HG02884 (cell line): Measurements from ENCODE around the gene RNLS.

Experiments used
- ATAC-seq: cut with Tn5 transposase; IDR thresholded peaks from one replicate; pipeline ENCODE4 v1.9.1; 2021; ENCODE audit warnings: mild to moderate bottlenecking, moderate library complexity; ENCODE audit not compliant: unreplicated experiment

Gene RNLS

DNA sequence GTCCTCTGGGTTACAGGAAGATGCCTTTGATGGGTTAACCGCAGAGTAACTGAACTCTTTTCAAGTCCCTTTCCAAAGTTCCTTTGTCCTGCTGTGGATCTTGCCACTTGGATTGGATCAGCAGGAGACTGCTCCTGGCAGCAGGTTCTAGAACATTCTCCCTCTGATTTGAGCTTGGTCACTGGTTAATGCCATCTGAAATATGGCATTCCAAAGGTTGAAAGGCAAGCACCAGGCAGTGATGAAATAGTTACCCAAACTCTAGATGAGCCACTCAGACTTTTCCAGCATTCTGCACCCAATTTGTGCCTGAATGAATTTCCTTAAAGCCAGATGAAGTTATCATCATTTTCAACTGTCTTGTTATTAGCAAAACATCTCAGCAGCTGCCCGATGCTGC is 343.9 kb downstream of the RNLS start:
- ATAC-seq, result no peak

DNA sequence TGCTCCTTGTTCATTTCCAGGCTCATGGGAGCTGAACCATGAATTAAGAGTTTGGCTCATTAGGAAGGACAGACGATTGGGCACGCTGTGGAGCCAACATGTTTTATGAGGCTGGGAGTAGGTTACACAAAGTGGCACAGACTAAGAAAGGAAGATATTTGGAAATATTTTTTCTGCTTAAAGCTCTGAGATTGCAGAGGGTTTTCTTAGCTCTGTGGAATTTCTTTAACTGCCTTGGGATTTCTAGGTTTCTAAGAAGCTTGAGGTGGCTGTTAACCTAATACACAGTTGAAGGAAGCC is 344.6 kb downstream of the RNLS start:
- ATAC-seq, result no peak

DNA sequence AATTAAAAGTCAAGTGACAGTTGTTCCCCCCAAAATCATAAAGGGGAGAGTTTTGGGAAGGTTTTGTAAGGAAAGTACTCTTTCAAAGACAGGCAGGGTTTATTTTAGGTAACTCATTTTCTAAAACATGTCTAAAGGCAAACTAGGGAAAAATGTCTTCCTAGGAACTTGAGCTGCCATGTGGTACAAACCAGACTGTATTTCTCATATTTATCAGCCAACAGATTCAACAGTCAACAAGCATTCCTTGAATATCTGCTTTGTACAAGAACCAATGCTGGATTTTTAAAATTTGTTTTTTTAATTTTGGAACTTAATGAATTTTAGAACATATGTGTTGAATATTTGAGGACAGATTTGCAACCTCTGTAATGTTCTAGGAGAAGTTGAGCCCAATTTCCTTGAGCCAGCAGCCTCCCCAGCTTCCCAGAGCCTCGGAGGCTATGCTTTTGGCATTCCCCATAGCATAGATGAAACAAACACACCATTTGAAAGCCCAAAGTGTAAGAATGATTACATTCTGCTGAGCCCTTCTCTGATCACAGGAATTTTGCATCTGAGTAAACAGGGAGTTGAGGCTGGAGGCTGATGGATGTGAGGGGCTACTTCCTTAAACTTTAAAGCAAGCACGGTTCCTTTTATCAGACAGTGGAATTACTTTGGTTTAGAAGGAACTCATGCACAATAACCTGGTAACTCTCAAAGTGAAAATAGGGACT is 345.1 kb downstream of the RNLS start:
- no peak for ATAC-seq

DNA sequence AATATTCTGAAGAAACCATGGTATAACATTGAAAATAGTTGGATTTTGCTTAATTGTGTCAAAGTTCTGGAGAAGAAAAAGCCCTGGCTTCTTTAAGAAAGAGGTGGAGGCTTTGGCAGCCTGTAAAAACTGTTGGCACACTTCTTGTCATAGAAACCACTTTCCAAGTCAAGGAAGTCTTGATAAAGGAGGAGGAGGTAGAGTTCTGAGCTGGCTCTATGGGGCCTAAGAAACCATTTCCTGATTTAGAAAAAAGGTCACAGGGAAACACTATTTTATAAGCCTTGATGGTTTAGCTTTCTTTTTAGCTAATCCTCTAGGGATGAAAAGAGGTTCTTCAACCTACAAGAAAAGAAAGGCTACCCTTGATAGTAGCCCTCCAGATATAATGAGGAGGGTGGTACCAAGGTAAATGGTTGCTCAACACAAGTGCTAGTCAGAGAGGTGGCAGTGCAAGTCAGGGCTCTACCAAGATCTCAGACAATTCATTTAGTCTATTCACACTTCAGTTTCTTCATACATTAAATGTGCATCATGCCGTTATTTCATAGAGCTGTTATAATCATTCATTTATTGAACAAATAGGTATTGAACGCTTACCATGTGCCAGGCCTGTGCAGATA is 346.9 kb downstream of the RNLS start:
- ATAC-seq, result no peak

DNA sequence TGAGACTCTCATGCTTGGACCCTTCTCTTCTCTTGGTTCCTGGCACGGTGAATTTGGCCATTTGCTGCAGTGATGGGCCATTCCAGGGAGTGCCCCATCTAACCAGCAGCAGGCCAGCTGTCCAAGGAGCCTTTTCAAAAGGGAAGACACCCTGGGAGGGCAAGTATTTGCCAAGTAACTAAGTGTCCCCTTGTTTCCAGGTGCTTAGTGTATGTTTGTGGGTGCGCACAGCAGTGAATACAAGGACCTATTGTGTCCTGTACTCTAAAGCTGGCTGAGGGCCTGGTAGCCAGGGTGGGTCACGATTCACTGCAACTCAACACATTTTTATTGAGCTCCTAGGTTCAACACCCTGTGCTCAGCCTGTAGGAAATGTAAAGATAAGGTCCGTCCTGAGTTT is 348.8 kb downstream of the RNLS start:
- no peak for ATAC-seq

DNA sequence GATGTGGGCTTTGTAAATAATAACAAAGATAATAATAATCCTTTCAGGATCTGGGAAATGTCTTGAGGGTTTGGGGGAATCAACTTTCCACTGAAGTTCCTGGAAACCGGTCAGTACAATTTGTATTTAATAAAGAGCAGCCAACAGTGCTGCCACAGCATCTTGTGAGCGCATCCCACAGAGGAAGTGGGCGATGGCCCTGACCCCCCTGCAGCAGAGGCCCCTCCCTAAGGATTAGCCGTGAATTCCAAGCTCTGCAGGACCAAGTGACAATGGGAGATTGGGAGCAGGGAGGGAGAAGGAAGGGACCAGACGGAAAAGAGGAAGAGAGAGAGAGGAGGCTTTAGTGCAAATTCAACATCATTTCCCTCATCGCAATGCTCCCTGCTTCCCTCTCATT is 349.2 kb downstream of the RNLS start:
- no peak for ATAC-seq

DNA sequence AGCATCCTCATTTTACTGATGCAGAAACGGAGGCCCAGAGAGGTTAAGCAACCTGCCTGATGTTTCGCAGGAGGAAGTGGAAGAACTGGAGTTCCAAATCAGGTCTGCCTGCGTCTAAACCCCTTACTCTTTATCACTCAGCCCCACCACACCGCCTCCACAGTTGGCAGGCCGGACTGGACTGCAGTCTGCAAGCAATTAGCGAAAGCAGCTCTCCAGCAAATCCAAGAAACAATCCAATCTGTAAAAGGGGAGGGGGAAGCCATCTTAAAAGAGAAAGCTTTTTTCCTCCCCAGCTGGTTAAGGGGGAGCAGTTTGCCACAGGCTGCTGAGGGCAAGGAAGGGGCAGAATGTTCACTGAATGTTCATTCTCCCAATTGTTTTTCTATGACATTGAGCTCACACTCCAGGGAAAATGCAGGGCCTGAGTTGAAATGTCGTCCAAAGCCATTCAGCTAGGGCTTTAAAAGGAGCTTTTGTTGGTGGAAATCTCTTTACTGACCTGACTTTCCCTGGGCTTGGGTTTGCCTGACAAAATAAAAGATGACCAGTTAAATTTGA is 350.1 kb downstream of the RNLS start:
- no peak for ATAC-seq

DNA sequence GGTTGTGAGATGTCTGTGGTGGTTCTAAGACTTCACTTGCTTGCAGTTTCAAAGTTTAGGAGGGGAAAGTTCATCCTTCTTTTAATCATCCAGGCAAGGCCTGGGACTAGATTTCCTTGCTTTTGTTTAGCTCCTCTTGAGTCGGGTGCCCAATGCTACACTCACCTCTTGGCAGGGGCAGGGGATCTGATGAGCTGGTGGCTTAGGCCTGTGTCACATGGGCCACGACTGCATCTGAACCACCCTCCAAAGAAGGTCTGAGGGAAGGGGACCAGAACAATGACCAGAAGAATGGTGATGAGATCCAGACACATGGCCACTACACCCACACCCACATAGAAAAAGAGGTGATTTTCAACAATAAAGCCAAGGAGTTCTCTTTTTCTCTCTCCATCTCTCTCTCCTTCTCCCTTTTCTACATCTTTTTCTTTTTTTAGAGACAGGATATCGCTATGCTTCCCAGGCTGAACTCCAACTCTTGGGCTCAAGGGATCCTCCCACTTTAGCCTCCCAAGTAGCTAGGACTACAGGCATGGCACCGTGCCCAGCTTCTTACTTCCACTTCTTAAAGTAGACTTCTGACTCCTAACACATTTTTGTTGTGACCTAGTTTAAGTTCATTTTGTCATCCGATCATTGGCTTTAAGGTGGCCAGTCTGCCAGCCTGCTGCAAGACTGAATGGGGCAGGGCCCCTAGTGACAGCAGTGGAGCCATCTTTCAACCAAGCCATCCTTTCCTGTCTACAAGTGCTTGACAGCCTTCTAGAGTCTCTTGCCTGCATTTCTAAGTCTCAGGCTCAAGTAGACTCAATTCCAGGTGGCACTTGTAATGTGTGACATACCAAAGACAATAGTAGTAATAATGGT is 350.9 kb downstream of the RNLS start:
- no peak for ATAC-seq

DNA sequence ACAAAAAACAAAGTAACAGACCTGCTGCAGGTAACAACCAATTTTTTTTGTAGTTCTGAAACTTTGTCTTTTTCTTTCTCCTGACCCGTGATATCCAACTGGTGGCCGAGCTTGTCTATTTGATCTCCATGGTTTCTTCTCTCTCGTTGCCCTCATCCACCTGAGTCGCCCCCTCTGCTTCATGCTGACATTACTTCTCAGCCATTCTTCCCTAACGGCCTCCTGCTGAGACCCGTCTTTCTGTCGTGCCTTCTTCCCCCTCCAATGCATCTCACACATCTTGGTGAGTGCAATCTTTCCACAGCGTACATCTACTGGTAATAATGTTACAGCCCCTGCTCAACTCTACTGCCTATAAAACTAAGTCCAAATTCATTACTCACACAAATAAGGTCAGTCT is 352.9 kb downstream of the RNLS start:
- no peak for ATAC-seq

DNA sequence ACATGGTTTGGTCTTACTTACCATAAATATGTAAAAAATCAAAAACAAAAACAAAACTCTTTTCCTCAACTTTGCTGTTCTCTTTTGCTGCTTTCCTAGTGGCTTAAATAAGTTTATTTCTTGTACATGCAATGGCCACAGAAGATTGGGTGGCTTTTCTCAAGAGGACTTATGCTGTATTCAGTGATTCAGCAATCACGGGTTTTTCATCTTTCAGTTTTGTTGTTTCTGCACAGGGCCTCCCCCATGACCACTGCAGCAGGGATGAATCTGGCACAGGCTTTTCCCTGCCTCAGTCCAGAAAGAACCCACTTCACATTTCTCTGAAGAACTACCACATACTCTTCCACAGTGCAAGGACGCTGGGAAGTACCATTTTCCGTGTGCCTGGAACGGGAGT is 355.0 kb downstream of the RNLS start:
- no peak for ATAC-seq

DNA sequence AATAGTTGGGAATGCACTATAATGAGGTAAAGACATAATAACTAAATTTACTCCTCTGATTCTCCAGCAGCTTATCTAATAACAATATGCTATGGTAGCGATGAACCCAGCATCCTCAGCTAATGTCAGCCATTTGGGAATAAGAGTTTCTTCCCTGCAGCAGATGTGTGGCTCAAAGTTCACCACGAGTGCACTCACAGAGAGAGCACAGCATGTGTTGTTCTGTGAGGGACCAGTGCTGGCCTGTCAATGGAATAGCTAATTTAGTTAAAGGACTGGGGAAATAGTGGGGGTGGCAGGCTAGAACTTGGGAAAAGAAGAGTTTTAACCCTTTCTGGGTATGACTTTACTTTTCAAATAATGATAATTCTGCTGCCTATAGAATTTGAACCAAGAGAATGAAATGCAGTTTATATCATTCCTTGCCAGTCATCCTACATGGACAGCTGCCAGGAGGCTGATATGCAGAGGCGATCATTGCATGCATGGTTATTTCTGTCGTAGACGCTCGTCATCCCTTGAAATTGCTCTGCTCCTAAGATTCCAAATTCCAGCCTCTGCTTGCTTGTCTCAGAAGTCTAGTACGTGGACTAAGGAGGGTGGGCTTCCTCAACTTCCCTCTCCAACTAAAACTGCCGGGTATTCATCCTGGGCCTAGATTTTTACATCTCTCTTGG is 355.6 kb downstream of the RNLS start:
- ATAC-seq, result no peak

DNA sequence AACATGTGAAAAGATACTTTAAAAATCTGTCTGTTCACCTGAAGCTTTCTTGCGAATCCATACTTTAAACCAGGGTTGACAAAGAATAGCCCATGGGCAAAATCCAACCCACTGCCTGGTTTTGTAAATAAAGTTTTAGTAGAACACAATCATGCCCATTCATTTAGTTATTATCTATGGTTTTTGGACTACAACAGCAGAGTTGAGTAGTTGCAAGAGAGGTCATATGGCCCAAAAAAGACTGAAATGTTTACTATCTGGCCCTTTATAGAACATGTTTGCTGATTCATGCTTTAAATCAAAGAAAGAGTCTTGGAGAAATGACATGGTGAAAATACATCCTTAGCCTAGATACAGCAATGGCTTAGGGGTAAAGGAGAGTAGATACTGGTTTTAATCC is 356.2 kb downstream of the RNLS start:
- no peak for ATAC-seq

DNA sequence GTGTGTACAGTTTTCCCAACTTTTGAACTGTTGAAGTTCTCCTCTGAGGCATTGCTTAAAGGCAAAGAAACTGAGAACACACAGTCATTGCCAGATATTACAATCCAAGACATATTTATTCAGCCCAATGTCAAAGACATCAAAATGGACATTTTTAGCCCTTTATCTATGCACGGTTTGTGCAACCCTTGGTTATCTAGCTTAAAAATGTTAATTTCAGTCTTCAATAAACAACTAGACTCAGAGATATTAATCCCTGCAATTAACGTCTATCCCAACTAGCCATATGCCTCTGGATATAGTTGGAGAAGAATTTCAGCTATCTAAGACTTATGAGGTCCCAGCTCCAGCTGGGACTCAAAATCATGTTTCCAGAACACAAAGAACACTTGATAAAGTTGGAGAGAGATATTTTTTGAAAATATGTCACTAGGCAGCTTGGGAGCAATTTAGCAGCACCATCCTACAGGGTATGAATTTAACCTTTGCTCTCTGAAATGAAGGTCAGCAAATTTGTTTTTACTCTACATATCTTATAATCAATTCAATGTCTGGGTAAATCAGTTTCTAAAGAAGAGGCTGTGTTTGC is 357.0 kb downstream of the RNLS start:
- no peak for ATAC-seq
